ENCODE measurements around the gene NME1.
A peak's percentile ranks its signal among the peaks of the same experiment; 100 is the strongest.
"Not testable (repeated sequence)": the region's sequence is repeated elsewhere in the genome, so short reads cannot be mapped to it uniquely, and the experiment has no call there.

NME1 gene

DNA sequence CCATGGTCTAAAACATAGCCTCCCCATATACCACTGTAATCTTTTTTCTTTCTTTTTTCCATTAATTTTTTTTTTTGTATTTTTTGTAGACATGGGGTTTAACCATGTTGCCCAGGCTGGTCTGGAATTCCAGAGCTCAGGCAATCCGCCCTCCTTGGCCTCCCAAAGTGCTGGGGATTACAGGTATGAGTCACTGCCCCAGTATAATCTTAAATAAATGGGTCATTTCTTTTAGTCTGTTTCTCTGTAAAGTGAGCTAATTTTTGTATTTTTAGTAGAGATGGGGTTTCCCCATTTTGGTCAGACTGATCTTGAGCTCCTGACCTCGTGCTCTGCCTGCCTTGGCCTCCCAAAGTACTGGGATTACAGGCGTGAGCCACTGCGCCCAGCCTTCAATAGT lies 5.7 kb upstream of the NME1 start:
- DNase-seq: no peak

DNA sequence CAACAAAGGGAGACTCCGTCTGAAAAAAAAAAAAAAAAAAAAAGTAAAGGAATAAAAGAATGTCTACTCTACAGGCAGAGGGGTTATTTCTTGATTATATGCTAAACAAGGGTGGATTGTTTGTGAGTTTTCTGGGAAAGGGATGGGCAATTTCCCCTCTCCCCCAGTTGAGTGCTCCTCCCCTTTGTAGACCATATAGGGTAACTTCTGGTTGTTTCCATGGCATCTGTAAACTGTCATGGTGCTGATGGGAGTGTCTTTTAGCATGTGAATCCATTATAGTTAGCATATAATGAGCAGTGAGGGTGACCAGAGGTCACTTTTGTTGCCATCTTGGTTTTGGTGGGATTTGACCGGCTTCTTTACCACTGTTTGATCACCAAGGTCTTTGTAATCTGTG lies 4.2 kb upstream of the NME1 start:
- no peak for DNase-seq

DNA sequence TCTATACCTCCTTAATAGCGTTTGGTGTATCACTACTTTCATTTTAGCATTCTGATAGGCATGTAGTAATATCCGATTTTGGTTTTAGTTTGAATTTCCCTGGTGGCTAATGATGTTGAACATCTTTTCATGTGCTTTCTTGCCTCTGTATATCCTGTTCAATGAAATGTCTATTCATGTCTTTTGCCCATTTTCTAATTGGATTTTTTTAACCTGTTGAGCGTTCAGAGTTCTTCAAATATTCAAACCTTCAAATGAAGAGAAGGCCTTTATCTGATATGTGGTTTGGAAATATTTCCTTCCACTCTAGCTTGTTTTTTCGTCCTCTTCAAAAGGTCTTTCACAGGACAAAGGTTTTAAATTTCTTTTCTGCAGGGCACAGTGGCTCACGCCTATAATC lies 2.4 kb upstream of the NME1 start:
- no peak for DNase-seq

DNA sequence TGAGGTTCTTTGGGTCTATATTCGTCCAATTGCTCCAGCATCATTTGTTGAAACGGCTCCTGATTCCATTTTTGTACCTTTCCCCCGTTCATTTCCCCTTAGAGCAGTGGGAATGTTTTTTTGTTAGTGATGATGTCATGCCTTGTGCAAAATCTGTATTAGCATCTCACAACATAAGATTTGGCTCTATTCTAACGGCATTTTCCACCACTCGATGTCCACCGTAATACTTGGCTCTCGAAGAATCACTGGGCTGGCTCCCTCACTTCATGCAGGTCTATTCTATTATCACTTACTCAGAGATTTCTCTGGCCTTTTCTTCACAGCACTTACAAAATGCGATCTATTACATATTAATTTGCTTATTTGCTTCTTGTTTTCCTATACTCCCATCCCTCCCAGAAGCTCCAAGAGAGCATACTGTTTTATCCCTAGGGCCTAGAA lies 571 bp upstream of the NME1 start:
- peak; percentile 51 for DNase-seq

DNA sequence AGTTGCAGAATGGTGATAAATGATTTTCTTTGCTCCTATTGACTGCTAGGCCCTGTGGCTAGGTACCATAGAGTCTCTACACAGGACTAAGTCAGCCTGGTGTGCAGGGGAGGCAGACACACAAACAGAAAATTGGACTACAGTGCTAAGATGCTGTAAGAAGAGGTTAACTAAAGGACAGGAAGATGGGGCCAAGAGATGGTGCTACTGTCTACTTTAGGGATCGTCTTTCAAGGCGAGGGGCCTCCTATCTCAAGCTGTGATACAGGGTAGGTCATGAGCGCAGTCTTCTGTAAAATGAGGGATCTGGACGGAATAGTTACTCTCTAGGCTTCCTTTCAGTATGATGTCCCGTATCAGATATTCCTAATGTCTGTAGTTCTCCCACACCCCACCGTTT lies 817 bp downstream of the NME1 start:
- DNase-seq: no peak

- no peak for DNase-seq
Measured at GRCh38 chr17:51155416-51155815, 2.1 kb downstream of the NME1 start.

DNA sequence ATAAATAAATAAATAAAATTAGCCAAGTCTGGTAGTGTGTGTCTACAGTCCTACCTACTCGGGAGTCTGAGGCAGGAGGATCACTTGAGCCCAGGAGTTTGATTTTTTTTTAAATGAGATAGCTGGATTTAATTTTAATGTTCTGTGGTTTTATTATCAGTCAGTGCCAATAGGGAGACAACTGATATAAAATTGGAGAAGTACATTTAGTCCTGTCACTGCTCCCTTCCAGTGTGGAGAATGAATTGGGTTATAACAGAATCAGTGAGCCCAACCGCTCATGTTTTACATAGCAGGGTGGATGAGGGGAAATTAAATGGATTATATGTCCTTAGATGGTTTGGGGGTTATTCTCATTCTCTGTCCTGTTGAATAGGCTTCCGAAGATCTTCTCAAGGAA lies 6.2 kb downstream of the NME1 start:
- DNase-seq: no peak

DNA sequence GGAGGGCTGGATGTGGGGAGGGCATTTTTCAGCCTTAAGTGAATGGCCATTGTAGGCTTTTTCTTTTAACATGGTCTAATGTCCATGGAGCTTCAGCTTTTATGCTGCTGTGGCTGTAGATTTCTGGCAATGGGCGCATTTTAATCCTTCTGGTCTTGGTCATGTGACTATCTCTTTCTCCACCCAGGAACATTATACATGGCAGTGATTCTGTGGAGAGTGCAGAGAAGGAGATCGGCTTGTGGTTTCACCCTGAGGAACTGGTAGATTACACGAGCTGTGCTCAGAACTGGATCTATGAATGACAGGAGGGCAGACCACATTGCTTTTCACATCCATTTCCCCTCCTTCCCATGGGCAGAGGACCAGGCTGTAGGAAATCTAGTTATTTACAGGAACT lies 8.2 kb downstream of the NME1 start:
- no peak for DNase-seq

GRCh38 chr17:51164911-51165679 lies 11.7 kb downstream of the NME1 start:
- no peak for DNase-seq

GRCh38 chr17:51165680-51166197 lies 12.4 kb downstream of the NME1 start:
- DNase-seq: no peak

DNA sequence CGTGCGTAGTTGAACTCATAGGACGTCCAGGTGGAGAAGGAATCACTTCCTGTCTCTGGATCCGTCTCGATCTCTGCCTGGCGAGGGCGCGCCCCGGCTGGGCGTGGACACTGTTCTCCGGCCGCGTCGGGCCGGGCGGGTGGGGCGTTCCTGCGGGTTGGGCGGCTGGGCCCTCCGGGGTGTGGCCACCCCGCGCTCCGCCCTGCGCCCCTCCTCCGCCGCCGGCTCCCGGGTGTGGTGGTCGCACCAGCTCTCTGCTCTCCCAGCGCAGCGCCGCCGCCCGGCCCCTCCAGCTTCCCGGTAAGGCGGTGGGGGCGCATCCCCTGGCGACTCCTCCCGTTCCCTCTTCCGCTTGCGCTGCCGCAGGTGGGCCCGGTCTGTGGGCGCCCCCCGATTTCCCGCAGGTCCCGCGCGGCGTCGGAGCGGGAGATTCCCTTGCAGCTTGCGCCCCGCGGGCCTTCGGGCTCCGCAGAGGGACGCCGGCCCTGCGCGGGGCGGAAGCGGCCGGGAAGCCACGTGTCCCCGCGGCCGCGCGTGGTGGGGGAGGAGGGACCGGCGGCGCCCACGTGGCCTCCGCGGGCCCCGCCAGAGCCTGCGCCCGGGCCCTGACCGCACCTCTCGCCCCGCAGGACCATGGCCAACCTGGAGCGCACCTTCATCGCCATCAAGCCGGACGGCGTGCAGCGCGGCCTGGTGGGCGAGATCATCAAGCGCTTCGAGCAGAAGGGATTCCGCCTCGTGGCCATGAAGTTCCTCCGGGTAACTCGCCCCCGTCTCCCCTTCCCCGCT lies 13.0 kb downstream of the NME1 start, which contains the start of gene NME2:
Gene NME2, plus strand, starts transcription at position 214 of the 789 bp plus-strand sequence. Its CDS starts 420 bp downstream, at position 634.
- peak; percentile 46 for DNase-seq

DNA sequence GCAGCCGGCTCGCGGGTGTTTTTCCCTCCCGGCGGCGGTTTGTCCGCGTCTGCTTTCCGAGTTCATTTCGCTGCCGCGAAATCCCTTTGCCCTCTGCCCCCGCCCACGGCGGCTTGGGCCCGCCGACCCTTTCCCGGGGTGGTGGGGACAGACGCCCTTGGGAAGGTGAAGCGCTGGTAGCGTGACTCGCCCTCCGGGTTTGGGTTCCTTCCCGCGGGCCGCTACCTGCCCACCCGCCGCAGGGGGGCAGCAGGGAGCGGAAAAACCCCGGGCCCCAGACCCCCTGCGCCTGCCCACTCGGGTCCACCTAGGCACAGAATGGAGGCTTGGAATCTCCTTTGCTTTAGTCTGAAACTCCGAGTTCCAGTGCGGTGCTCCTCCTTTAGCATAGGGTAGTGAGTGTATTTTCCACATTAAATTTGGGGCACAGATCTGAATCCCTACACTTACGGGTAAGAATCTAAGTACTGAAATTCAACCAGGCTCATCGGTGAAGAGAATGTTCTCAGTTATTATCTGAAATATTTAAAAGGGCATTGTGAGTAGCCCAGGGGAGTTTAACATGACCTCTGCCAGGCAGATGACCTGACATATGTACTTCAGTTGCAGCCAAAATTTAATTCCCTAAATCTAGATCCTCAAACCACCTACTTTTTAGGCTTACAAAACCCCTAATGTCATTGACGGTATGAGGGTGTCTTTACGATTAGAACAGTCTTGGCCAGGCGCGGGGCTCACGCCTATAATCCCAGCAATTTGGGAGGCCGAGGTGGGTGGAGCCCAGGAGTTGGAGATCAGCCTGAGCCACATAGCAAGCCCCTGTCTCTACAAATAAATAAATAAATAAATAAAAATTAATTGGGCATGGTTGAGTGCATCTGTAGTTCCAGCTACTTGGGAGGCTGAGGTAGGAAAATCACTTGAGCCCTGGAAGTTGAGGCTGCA lies 13.9 kb downstream of the NME1 start:
- DNase-seq: peak; percentile 3

DNA sequence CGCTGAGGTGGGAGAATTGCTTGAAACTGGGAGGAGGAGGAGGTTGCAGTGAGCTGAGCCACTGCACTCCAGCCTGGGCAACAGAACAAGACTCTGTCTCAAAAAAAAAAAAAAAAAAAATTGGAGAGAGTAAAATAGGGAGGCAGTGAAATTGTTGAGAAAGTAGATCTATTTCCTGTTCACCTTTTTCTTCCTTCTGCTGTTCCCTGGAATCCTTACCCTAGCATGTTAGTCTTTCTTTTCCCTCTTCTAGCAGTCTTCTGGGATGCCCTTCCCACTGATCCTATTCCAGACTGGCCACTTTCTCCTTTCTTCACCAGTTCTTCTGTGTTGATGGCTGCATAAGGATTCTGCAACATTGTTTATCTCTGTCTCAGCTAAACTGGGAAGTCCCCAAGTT lies 16.0 kb downstream of the NME1 start:
- no peak for DNase-seq

GRCh38 chr17:51170736-51171135 lies 17.4 kb downstream of the NME1 start:
- DNase-seq: no peak

- not testable (repeated sequence) for DNase-seq
Measured at GRCh38 chr17:51172030-51172429, 18.7 kb downstream of the NME1 start.

DNA sequence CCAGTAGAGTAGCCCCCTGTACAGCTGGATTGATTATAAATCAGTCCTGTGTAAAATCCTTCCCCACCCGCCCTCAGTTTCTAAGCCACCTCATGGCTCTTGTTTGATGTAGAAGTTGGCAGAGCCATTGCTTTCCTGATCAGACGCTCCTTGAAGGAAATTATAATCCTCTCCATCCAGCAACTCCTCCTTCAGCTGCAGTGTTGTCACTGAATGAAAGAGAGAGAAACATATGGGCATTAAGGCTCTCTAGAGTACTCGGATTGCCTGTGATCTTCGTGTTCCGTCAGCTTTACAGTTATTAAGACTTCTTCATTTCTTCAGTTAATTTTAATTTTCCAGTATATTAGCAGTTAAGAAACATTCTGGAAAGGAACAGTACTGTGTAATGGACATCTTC lies 27.1 kb downstream of the NME1 start:
- no peak for DNase-seq

GRCh38 chr17:51184124-51184523 lies 30.8 kb downstream of the NME1 start:
- no peak for DNase-seq

DNA sequence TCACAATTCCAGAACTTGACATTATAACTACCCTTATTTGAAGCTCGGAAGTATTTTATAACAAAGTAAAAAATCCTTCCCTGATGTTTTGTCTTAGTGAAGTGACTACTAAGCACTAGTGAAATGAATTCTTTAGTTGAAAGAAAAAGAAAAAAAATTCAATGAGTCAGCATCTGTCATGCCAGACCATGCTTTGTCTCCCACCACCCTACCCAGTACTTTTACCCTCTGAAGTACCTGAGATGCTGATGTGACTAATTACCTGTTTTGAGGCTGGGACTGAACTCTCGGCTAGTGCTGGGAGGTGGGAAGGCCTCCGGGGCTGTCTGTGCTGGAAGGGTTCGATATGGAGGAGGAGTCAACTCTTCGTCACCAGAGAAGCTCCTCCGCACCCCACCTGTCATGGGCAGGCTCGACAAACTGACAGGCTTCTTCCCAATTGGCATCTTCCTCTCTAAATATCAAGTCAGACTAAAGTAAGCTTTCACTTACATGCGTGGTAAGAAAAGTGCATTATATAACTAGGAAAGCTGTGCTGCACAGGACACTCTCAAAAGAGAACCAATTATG lies 32.5 kb downstream of the NME1 start:
- DNase-seq: no peak

DNA sequence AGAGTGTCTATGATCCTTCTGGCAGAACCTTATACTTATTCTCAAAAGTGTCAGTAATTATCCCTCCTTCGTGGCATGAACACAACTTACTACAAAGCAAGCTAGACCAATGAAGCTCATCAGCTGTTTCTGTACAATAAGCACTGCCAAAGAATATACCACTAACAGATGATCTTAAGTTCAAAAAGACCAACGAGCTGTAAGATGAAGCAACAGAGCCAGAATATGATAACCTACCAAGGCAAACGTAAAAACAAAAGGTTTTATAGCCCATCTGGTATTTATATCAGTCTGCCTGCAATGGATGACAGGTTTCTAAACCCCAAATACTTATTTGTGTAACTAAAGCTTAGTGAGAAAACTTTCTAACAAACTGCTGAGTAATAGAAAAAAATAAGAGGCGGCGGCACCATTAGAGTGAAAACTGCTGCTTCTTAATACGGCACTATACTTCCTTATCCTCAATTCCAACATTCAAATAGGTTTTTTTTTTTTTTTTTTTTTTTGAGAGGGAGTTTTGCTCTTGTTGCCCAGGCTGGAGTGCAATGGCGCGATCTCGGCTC lies 35.0 kb downstream of the NME1 start:
- DNase-seq: no peak

DNA sequence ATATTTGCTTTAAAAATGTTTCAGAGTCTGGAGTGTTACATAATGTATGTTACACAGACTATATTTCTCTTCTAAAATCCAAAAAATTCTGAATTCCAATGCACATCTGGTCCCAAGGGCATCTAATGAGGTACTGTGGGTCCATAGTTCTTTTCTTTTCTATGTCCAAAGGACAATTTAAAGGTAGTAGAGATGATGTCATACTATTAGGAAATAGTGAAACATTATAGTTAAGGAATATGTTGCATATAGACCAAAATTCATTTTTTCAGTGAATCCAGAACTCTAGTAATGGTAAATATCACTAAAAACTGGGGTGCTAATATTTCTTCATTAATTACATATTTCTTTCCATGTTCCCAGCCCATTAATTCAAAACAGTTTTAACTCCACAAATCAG lies 35.8 kb downstream of the NME1 start:
- no peak for DNase-seq

DNA sequence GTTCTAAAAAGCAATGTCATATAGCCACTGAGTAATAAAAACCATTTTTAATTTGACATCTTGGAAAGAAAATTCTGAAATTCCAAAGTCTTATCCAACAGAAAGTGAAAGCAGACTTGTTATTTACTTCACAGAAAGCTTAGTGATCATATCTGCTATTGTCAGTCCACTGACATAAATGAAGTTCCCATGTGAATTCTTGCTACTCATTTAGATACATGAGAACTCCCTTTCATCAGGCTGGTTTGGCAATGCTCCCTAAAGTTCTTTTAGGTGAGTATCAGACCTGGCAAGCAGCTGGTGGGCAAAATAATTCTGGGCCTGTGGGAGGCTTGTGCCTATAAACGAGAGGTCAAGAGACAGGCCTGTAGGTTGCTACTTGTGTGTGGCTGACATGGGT lies 36.3 kb downstream of the NME1 start:
- no peak for DNase-seq

GRCh38 chr17:51191895-51192294 lies 38.5 kb downstream of the NME1 start:
- no peak for DNase-seq
